RWPE2 (cell line): ENCODE data around the gene GPA33.

Source experiments
- ATAC-seq: fragments of 200-7000 bp; cut with Tn5 transposase; 3 replicates; pipeline ENCODE4 v1.9.1; 2021; ENCODE audit warnings: low read depth
- DNase-seq: peaks from one replicate; pipeline ENCODE4 v3.0.0-alpha.2; 2020; ENCODE audit warnings: low spot score
- H3K27ac ChIP-seq: fragments of 450-650 bp; 2 replicates; pipeline ENCODE4 v1.5.1; 2017; ENCODE audit warnings: mild to moderate bottlenecking; ENCODE audit not compliant: poor library complexity, severe bottlenecking
- H3K27me3 ChIP-seq: fragments of 250-450 bp; sonication (Bioruptor Pico); 2 replicates; pipeline ENCODE4 v1.5.1; 2021; ENCODE audit warnings: mild to moderate bottlenecking, moderate library complexity; ENCODE audit not compliant: insufficient read depth, poor library complexity, severe bottlenecking
- H3K36me3 ChIP-seq: fragments of 250-450 bp; sonication (Bioruptor Pico); 2 replicates; pipeline ENCODE4 v1.5.1; 2020; ENCODE audit warnings: low read depth, mild to moderate bottlenecking, moderate library complexity
- H3K4me1 ChIP-seq: fragments of 250-450 bp; sonication (Bioruptor Pico); 2 replicates; pipeline ENCODE4 v1.5.1; 2021; ENCODE audit warnings: mild to moderate bottlenecking, moderate library complexity; ENCODE audit not compliant: insufficient read depth, poor library complexity, severe bottlenecking
- H3K4me3 ChIP-seq: fragments of 250-450 bp; sonication (Bioruptor Pico); 2 replicates; pipeline ENCODE4 v1.5.1; 2021; ENCODE audit warnings: mild to moderate bottlenecking, moderate library complexity; ENCODE audit not compliant: severe bottlenecking
- H3K9me3 ChIP-seq: fragments of 250-450 bp; sonication (Bioruptor Pico); 2 replicates; pipeline ENCODE4 v1.5.1; 2021; ENCODE audit warnings: mild to moderate bottlenecking, moderate library complexity; ENCODE audit not compliant: severe bottlenecking
- TF ChIP-seq, protein P1 (sequence below): fragments of 450-650 bp; IDR thresholded peaks from one replicate; pipeline ENCODE4 v1.5.1; 2017; ENCODE audit warnings: mild to moderate bottlenecking, moderate library complexity; ENCODE audit not compliant: poor library complexity, severe bottlenecking

Gene GPA33

DNA sequence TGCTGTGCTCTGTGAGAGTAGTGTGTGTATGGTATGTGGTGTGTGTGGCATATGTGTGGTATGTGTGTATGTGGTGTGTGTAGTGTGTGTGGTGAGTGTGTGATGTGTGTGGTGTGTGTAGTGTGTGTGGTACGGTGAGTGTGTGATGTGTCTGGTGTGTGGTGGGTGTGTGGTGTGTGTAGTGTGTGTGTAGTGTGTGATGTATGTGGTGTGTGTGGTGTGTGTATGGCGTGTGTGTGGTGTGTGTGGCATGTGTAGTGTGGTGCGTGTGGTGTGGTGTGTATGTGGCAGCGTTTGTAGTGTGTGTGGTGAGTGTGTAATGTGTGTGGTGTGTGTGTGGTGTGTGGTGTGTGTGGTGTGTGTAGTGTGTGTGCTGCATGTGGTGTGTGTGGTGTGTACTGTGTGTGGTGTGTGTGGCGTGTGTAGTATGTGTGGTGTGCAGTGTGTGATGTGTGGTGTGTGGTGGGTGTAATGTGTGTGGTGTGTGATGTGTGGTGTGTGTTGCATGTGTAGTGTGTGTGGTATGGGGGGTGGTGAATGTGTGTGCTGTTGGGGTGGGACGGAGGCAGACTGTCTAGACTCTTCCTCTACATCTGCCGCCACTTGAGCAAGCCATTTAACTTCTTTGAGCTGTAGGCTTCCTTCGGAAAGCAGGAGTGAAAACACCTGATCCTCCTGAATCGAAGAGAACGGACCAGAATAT lies 33.5 kb downstream of the GPA33 start:
- H3K27me3 ChIP-seq, result no peaks in the 10 kb centered on the region
- no peaks in the 10 kb centered on the region for H3K9me3 ChIP-seq
- no peaks in the 10 kb centered on the region for H3K36me3 ChIP-seq
- H3K4me1 ChIP-seq, result no peaks in the 10 kb centered on the region
- DNase-seq (no peak), ATAC-seq (peak; percentile 47)
- H3K27ac ChIP-seq, result no peak overlapping the region
- TF ChIP-seq, protein P1, sequence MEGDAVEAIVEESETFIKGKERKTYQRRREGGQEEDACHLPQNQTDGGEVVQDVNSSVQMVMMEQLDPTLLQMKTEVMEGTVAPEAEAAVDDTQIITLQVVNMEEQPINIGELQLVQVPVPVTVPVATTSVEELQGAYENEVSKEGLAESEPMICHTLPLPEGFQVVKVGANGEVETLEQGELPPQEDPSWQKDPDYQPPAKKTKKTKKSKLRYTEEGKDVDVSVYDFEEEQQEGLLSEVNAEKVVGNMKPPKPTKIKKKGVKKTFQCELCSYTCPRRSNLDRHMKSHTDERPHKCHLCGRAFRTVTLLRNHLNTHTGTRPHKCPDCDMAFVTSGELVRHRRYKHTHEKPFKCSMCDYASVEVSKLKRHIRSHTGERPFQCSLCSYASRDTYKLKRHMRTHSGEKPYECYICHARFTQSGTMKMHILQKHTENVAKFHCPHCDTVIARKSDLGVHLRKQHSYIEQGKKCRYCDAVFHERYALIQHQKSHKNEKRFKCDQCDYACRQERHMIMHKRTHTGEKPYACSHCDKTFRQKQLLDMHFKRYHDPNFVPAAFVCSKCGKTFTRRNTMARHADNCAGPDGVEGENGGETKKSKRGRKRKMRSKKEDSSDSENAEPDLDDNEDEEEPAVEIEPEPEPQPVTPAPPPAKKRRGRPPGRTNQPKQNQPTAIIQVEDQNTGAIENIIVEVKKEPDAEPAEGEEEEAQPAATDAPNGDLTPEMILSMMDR, result no peak
- H3K4me3 ChIP-seq, result no peak overlapping the region

DNA sequence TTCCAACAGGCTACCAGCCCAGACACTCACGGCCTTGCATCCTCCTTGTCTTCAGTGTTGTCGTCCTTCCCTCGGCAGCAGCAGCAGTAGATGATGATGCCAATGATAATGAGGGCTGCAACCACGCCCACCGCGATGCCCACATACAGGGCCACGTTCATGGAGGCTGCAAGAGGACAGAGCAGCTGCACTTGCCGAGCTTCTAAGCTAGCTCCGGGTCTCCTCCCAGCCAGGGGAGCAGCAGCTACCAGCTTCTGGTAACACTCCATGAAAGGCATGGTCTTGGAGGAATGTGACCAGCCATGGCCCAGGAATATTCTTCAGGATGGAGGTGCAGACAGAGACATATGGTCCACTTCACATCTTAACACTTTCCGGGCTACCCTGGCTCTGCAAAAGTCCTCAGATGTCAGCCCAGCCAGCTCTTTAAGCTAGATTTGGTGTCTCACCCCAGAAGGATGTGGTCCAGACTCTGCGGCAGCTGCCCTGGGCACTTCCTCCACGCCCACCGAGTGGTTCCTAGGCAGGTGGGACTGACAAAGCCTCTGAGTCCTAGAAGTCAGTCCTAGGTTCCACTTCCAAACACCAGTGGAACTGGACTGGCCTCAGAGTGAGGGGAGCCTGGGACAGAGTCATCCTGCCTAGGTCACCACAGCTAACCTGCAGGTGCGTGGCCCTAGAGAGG lies 35.1 kb downstream of the GPA33 start:
- Histone ChIP-seq H3K9me3 (no peaks in the 10 kb centered on the region), H3K4me3 (no peak overlapping the region), H3K27me3 (no peaks in the 10 kb centered on the region), H3K4me1 (no peaks in the 10 kb centered on the region), H3K36me3 (no peaks in the 10 kb centered on the region), H3K27ac (no peak overlapping the region)
- DNase-seq (no peak), ATAC-seq (no peak)
- TF ChIP-seq, protein P1, result no peak

DNA sequence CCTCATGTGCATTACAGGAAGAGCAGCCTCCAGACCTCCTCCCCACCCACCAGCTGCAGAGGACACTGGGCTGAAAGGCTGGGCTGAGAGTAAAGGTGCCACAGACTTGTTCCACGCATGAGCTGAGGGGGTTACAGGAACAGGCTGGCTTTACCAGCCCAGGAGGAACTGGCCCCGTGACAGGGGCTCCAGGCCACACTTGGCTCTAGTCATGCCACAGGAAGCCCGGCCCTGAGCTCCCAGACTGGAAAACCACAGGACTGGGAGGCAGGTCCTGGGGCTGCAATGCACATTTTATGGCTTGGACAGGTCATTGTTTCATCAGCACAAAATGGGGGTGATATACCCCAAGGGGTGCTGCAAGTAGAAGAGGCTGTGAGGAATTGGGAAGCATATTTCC lies 35.6 kb downstream of the GPA33 start:
- Histone ChIP-seq H3K9me3 (no peaks in the 10 kb centered on the region), H3K4me1 (no peaks in the 10 kb centered on the region), H3K27ac (no peak overlapping the region), H3K27me3 (no peaks in the 10 kb centered on the region), H3K4me3 (no peak overlapping the region), H3K36me3 (no peaks in the 10 kb centered on the region)
- ATAC-seq (no peak), DNase-seq (no peak)
- TF ChIP-seq, protein P1, result no peak

DNA sequence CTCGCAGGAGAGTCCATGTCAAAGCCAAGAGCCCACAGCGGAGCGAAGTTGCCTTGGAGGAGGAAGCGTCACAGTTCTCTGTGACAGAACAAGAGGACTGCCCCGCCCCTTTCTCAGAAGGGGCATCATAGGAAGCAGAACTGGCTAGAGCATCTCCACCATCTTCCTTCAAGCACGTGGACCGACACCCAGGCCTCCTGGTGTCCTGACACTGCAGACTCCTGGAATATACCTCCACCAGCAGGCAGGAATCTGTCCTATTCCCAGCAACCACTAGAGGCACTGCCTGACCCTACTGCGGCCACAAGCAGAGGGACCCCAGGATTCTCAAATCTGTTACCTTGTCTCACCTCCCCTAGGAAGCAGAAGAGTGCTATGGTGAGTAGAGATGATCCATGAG lies 37.8 kb downstream of the GPA33 start:
- Histone ChIP-seq H3K4me1 (no peaks in the 10 kb centered on the region), H3K9me3 (no peaks in the 10 kb centered on the region), H3K36me3 (no peaks in the 10 kb centered on the region), H3K27me3 (no peaks in the 10 kb centered on the region), H3K4me3 (no peak overlapping the region), H3K27ac (no peak overlapping the region)
- TF ChIP-seq, protein P1, result peak; percentile 36
- no peak for DNase-seq
- ATAC-seq, result 0 out of 3 replicates have a peak, but pooled peaks have one; percentile 22

DNA sequence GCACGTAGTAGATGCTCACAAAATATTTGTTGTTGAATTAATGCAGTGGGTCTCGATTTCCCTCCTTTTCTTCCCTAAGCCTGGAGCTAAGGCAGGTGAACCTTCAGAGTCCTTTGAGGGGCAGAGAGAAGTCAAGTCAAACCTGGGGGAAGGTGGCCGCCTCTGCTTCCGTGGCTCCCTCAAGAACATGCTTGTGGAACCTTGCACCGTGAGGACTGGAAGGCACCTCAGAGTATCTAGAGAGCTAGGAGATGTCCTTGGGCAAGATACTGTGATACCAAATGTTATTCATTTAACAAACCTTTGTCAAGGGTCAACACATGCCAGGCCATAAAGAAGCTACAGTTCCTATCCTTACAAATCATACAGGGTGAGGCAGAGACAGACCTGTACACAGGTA lies 38.3 kb downstream of the GPA33 start:
- TF ChIP-seq, protein P1, result no peak
- Histone ChIP-seq H3K27ac (no peak overlapping the region), H3K4me3 (no peak overlapping the region), H3K9me3 (no peaks in the 10 kb centered on the region), H3K27me3 (no peaks in the 10 kb centered on the region), H3K4me1 (no peaks in the 10 kb centered on the region), H3K36me3 (no peaks in the 10 kb centered on the region)
- no peak for DNase-seq
- no peak for ATAC-seq
